Mononuclear cell (primary cell): ENCODE results near the gene SLC1A3. TPM values are rescaled to one million over a fixed set of nuclear protein-coding genes. Genes with fewer than 3 reads are reported as not detected.

Experiments used
- H3K27me3 ChIP-seq: 2 replicates; pipeline ENCODE4 v1.6.0; 2011; ENCODE audit warnings: low read length, control low read depth; ENCODE audit not compliant: insufficient read depth
- H3K4me1 ChIP-seq: 2 replicates; pipeline ENCODE4 v1.5.1; 2011; ENCODE audit warnings: mild to moderate bottlenecking, low read length, control low read depth; ENCODE audit not compliant: insufficient read depth
- H3K4me3 ChIP-seq: 2 replicates; pipeline ENCODE4 v1.5.1; 2011; ENCODE audit warnings: mild to moderate bottlenecking, low read length, moderate library complexity
- H3K9me3 ChIP-seq: 2 replicates; pipeline ENCODE4 v1.5.1; 2011; ENCODE audit warnings: low read depth, mild to moderate bottlenecking, control low read depth, low read length
- total RNA-seq: library from RNA; depleted of rRNA; stranded (reverse); fragments of >200 nt; gene quantifications from one replicate; pipeline ENCODE4 v1.2.3, GENCODE V29; 2012

The SLC1A3 gene
- total RNA-seq, 1 donor, result 3.9 TPM

DNA sequence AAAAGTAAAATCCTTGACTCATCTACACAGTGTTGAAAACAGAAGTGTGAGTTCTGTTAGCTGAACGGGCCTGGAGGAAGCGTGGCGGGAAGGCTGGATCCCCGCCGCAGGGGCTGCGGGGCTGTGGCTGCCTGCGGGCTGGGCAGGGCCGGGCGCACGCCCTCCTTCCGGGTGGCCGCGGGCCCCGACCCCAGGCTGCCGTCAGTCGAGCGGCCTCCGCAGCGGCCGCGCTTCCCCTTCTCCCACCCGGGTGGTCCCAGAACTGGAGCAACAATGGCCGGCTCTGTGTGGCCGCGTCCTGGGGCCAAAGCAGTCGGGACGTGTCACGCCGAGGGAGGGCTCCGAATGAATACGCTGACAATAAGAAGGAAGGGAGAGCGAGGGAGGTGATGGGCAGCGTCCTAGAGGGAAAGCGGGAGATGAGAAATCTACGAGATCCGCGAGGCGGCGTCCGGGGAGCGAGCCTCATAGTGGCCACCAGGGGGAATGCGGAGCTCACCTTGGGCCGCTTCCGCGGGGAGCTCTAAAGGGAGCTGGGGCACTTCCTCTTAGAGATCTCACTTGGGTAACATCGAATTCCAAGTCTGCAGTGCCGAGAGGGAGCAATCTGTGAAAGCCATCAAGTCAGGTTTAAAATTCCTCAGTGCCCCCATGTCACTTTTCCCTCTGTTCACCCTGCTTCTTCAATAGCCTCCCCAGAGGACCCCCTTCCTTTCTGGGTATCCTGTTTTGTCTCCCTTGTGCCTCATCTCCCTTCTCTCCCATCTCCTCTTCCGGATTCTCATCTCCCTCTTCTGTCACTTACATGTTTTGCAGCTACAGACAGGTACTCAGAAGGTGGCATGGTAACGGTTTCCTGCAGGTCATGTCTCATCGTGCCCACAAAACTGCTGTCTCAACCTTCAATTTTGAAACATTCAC, 83.9 kb downstream of the SLC1A3 start:
- no peaks in the 10 kb centered on the region for H3K9me3 ChIP-seq
- no peaks in the 10 kb centered on the region for H3K27me3 ChIP-seq
- H3K4me1 ChIP-seq, result peaks cover 59% of the 10 kb centered on the region
- H3K4me3 ChIP-seq, result peak overlapping the region; percentile 49

DNA sequence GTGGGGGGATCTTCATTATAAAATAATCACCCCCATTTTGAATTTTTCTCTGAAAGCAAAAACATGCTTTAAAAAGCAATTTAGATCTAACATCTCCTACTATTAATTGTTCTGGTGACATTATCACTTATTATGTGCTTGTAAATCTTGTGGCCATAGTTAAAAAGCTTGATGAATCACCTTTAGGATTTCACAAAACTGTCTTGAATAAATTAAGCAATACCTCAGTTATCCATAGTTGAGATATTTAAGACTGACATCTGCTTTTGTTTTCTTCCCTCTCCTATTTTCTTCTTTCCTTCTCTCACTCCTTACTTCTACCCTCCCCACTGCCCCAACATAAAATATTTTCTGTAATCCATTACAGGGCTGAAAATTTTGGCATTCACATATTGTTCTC, 84.8 kb downstream of the SLC1A3 start:
- no peak overlapping the region for H3K4me3 ChIP-seq
- H3K9me3 ChIP-seq, result no peaks in the 10 kb centered on the region
- H3K27me3 ChIP-seq, result no peaks in the 10 kb centered on the region
- H3K4me1 ChIP-seq, result peaks cover 53% of the 10 kb centered on the region

DNA sequence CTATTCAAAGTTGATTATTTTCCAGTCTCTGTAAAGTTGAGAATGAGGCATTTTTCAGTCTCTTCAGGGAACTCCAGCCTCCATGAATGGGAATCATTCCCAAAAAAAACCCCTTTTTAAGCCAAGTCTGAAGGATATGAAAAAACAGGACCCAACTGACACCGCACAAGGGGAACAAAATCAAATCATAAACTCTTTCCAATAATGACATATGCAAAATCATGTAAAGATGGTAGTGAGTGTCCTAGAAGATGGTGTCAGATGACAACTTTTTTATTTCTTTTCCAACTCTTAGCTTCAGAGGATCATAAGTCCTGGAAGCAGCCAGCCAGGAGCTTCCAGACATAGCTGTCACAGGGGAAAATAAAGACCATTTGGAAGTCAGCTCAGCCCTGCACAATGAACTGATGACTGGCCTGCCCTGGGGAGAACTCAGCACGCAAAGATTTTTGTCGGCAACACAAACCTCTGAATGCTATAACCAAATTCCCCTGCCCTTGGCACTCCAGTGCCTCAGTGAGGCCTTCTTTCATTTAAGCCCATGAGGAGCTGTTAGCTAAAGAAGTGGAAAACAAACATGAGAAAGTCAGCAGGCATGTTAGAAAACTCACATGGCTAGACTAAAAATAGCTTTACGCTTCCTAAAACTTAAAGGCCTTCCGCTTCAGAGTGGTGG, 85.4 kb downstream of the SLC1A3 start:
- Histone ChIP-seq H3K4me1 (peaks cover 48% of the 10 kb centered on the region), H3K27me3 (no peaks in the 10 kb centered on the region), H3K4me3 (no peak overlapping the region), H3K9me3 (no peaks in the 10 kb centered on the region)

DNA sequence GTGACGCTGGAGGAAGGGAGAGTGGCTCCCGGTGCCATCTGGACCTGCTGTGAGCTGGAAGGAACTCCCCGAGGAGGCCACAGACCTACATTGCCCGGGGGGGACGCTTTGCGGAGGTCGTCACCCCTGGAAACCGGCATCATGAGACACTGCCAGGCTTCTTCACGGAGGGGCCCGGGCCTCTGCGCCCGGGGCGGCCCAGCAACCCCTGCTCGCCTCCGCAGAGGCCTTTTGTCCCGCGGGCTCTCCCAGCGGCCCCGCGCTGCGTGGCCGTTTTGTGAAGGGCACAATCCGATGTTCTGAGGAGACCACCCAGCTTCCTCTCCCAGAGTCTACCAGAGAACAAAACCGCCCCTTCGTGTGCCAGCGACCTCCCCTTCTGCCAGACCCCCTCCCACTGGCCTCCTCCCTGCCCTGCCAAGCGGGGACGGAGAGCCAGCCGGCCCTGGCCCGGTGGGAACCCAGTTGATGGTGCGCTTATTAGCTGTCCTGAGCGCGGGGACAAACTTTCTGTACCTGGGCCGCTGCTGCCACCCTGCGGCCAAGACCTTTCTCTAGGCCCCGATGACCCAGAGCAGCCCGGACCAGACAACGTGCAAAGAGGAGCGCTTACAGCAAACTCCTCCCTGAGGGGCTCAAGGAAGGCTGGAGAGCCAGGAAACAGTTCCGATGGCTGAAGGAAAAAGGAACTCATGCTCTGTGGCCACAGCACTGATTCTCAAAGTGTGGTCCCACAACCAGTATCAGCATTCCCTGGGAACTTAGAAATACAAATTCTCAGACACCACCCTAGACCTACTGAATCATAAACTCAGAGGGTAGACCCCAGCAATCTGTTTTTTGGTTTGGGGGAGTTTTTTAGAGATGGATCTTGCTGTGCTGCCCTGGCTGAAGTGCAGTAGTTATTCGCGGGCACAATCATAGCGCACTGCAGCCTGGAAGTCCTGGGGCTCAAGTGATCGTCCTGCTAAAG, 86.7 kb downstream of the SLC1A3 start:
- H3K4me1 ChIP-seq, result peaks cover 44% of the 10 kb centered on the region
- no peaks in the 10 kb centered on the region for H3K9me3 ChIP-seq
- no peaks in the 10 kb centered on the region for H3K27me3 ChIP-seq
- peak overlapping the region; percentile 8 for H3K4me3 ChIP-seq

DNA sequence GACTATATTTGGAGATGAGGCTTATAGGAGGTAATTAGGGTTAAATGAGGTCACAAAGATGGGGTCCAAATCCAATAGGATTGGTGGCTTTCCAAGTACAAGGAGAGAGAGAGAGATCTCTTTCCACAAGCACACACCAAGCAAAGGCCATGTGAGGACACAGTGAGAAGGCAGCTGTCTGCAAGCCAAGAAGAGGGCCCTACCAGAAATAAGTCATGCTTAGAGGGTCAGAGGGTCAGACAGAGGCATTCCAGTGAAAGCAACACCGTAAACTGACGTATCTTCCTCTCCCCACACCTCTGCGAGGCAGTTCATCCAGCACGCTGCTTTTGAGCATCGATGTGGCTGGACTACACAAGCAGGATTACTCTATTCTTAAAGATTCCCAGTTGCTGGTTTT, 87.9 kb downstream of the SLC1A3 start:
- Histone ChIP-seq H3K27me3 (no peaks in the 10 kb centered on the region), H3K9me3 (no peaks in the 10 kb centered on the region), H3K4me1 (peaks cover 37% of the 10 kb centered on the region), H3K4me3 (no peak overlapping the region)

GRCh38 chr5:36696059-36696673, 89.8 kb downstream of the SLC1A3 start:
- Histone ChIP-seq H3K27me3 (no peaks in the 10 kb centered on the region), H3K4me1 (peaks cover 29% of the 10 kb centered on the region)

GRCh38 chr5:36698031-36698430, 91.6 kb downstream of the SLC1A3 start:
- Histone ChIP-seq H3K4me3 (no peak overlapping the region), H3K9me3 (no peaks in the 10 kb centered on the region)

More at GRCh38 chr5:36696059-36696673, 89.8 kb downstream of the SLC1A3 start:
- no peak overlapping the region for H3K4me3 ChIP-seq
- no peaks in the 10 kb centered on the region for H3K9me3 ChIP-seq

DNA sequence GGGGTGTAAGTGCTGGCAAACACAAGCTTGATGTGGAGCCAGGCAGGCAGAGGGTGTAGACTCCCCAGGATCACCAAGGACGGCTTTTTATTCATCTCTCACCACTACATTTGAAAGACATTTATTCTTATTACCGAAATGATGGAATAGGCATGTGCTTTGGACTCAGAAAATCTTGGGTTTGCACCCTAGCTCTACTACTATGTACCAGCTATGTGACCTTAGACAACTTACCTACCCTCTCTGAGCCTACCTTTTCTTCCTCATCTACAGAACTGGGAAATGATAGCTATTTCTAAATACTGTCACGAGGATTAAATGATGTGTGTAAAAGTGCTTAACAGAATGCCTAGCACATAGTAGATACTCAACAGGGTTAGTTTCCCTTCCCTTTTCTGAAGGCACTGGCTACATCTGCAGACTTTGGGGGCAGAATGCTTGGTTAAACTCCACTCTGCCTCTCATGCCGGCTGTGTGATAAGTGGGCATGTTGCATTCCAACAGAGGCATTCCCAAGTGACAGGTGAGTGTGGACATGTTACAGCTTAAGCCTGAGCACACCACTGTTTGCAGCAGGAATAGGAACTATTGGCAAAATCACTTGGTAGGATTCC, 94.8 kb downstream of the SLC1A3 start:
- H3K4me3 ChIP-seq, result no peak overlapping the region

More at GRCh38 chr5:36698031-36698430, 91.6 kb downstream of the SLC1A3 start:
- peaks cover 18% of the 10 kb centered on the region for H3K4me1 ChIP-seq
- no peaks in the 10 kb centered on the region for H3K27me3 ChIP-seq

GRCh38 chr5:36703245-36703860, 96.9 kb downstream of the SLC1A3 start:
- Histone ChIP-seq H3K4me1 (peaks cover 19% of the 10 kb centered on the region), H3K27me3 (no peaks in the 10 kb centered on the region), H3K9me3 (peaks cover 7% of the 10 kb centered on the region), H3K4me3 (no peak overlapping the region)

More for the DNA sequence above, 94.8 kb downstream of the SLC1A3 start:
- no peaks in the 10 kb centered on the region for H3K9me3 ChIP-seq
- H3K27me3 ChIP-seq, result no peaks in the 10 kb centered on the region
- H3K4me1 ChIP-seq, result peaks cover 19% of the 10 kb centered on the region

DNA sequence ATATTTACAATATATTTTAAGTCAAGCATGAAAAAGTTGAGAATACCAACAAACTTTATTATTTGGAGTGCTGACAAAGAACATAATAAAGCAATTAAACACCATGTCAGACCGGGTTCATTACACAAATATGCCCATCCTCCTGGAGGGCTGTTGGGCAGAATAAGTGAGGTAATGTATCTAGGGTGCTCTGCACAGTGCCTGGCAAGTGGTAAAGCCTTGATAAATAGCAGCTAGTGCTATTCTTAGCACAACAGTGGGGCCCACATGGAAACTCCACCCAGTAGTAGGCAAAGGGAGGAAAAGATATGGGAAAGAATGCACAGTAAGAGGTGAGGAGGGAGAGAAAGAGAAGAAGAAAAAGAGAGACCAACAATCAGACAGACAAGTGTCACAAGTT, 97.7 kb downstream of the SLC1A3 start:
- peaks cover 7% of the 10 kb centered on the region for H3K9me3 ChIP-seq
- no peaks in the 10 kb centered on the region for H3K27me3 ChIP-seq
- no peak overlapping the region for H3K4me3 ChIP-seq
- H3K4me1 ChIP-seq, result peaks cover 19% of the 10 kb centered on the region

- Histone ChIP-seq H3K27me3 (no peaks in the 10 kb centered on the region), H3K9me3 (peaks cover 7% of the 10 kb centered on the region), H3K4me3 (no peak overlapping the region), H3K4me1 (peaks cover 19% of the 10 kb centered on the region)
Measured at GRCh38 chr5:36705055-36705454, 98.6 kb downstream of the SLC1A3 start.

DNA sequence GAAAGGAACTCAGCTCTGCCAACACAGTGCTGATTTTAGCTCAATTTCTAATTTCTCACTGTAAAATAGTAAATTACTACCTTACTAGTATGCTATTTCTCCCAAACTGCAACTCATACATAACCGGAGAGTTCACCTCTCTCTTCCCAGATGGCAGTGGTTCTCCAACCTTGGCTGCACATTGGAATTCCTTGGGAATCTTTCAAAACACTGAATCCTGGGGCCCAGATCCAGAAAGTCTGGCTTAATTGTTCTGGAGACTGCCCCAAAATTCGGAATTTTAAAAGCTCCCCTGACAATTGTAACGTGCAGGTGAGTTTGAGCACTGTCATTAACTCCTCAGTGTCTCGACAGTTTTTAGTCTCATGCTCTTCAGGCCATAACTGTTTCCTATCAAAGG, 100.3 kb downstream of the SLC1A3 start:
- H3K4me1 ChIP-seq, result peaks cover 10% of the 10 kb centered on the region
- H3K27me3 ChIP-seq, result no peaks in the 10 kb centered on the region
- no peak overlapping the region for H3K4me3 ChIP-seq
- H3K9me3 ChIP-seq, result peaks cover 7% of the 10 kb centered on the region

GRCh38 chr5:36708996-36709395, 102.6 kb downstream of the SLC1A3 start:
- H3K27me3 ChIP-seq, result no peaks in the 10 kb centered on the region

More at GRCh38 chr5:36708996-36709395, 102.6 kb downstream of the SLC1A3 start:
- Histone ChIP-seq H3K4me1 (peaks cover 11% of the 10 kb centered on the region), H3K4me3 (no peak overlapping the region), H3K9me3 (peaks cover 7% of the 10 kb centered on the region)
